Endothelial cell (in vitro differentiated cells): ENCODE results near the gene UTP11. TPM values are rescaled to one million over a fixed set of nuclear protein-coding genes. Genes with fewer than 3 reads are reported as not detected.

Experiments
- DNase-seq: peaks from one replicate; pipeline ENCODE4 v3.0.0; 2021; ENCODE audit warnings: low spot score
- H3K27ac Mint-ChIP-seq: one replicate; pipeline ENCODE4 v1.8.0; 2021; ENCODE audit warnings: mixed read lengths, inconsistent platforms; ENCODE audit not compliant: unreplicated experiment
- H3K27me3 Mint-ChIP-seq: one replicate; pipeline ENCODE4 v1.8.0; 2021; ENCODE audit warnings: mild to moderate bottlenecking, moderate library complexity, mixed read lengths, inconsistent platforms; ENCODE audit not compliant: unreplicated experiment
- H3K36me3 Mint-ChIP-seq: one replicate; pipeline ENCODE4 v1.8.0; 2021; ENCODE audit warnings: mild to moderate bottlenecking, low read depth, mixed read lengths, inconsistent platforms; ENCODE audit not compliant: unreplicated experiment
- H3K4me1 Mint-ChIP-seq: one replicate; pipeline ENCODE4 v1.8.0; 2021; ENCODE audit warnings: mild to moderate bottlenecking, mixed read lengths, inconsistent platforms; ENCODE audit not compliant: unreplicated experiment
- H3K4me3 Mint-ChIP-seq: one replicate; pipeline ENCODE4 v1.8.0; 2021; ENCODE audit warnings: mild to moderate bottlenecking, mixed read lengths, inconsistent platforms; ENCODE audit not compliant: unreplicated experiment
- H3K9me3 Mint-ChIP-seq: one replicate; pipeline ENCODE4 v1.8.0; 2021; ENCODE audit warnings: mixed read lengths, inconsistent platforms; ENCODE audit not compliant: unreplicated experiment
- total RNA-seq: library from RNA; stranded (reverse); fragmentation: NEBNext Ultra II Directional; extraction: Animal tissue kit (Norgen Biotek cat#: 25700); gene quantifications from one replicate; pipeline ENCODE4 v1.2.1, GENCODE V29; 2021; ENCODE audit not compliant: unreplicated experiment
- TF ChIP-seq, protein P1 (sequence below): fragments of 200-600 bp; sonication (generic); IDR thresholded peaks from one replicate; pipeline ENCODE4 v1.5.0; 2021; ENCODE audit warnings: antibody characterized with exemption; ENCODE audit not compliant: unreplicated experiment

Gene UTP11
- total RNA-seq, 1 donor from 2014 or later, result 44.7 TPM

DNA sequence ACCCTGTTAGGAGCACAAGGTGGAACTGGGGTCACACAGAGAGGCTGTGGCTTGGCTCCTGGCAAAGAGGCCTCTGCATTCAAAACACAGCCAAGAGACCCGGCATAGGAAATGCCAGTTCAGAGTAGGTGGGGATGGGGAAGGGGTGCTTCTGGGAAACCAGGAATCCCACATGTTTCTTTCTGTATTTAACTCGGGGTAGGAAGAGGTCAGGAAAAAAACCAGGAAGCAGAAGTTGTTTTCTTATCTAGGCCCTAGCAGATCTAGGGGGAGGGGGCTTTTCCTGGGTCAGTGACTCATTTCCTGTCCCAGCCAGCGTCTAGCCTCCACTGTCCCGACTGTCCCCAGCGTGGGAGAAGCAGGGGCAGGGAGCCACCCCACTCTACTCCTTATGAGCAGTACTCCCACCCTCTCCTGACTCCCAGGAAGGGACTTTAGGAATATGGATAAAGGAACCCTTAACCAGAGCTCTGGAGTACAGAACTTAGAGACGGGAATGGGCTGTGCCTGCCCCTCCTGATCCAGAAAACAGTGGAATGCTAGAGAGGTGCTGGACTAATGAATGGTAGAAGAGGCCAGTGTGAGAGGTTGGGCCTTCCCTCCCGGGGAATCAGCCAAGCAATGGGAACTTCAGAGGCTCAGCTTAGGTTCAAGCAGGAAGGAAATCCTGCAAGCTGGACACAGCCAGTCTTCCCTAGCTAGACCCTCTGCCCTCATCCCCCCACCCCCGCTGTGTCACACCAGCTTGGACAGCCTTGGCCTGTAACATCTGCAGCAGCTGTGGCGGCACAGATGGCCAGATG is 12.9 kb upstream of the UTP11 start:
- peaks cover 75% of the 10 kb centered on the region for H3K4me1 Mint-ChIP-seq
- peaks cover 23% of the 10 kb centered on the region for H3K27me3 Mint-ChIP-seq
- H3K4me3 Mint-ChIP-seq, result peak overlapping the region; percentile 86
- TF ChIP-seq, protein P1, sequence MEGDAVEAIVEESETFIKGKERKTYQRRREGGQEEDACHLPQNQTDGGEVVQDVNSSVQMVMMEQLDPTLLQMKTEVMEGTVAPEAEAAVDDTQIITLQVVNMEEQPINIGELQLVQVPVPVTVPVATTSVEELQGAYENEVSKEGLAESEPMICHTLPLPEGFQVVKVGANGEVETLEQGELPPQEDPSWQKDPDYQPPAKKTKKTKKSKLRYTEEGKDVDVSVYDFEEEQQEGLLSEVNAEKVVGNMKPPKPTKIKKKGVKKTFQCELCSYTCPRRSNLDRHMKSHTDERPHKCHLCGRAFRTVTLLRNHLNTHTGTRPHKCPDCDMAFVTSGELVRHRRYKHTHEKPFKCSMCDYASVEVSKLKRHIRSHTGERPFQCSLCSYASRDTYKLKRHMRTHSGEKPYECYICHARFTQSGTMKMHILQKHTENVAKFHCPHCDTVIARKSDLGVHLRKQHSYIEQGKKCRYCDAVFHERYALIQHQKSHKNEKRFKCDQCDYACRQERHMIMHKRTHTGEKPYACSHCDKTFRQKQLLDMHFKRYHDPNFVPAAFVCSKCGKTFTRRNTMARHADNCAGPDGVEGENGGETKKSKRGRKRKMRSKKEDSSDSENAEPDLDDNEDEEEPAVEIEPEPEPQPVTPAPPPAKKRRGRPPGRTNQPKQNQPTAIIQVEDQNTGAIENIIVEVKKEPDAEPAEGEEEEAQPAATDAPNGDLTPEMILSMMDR, result no peak
- DNase-seq, result peak; percentile 74
- peaks cover 44% of the 10 kb centered on the region for H3K36me3 Mint-ChIP-seq
- peak overlapping the region; percentile 100 for H3K27ac Mint-ChIP-seq
- no peaks in the 10 kb centered on the region for H3K9me3 Mint-ChIP-seq

DNA sequence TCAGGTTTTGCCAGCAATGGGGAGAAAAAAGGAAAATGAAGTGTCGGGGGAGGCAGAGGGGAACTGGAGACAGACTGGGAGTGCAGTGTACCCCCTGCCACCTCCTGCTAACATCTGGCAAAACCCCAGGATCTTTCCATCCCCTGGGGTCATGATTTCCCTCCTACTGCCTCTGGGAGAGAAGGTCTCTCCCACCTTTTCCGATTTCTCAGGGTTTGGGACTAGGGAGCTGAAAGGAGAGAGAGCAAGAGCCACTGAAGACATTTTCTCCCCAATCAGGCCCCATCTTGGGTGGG is 12.4 kb upstream of the UTP11 start:
- peaks cover 73% of the 10 kb centered on the region for H3K4me1 Mint-ChIP-seq

DNA sequence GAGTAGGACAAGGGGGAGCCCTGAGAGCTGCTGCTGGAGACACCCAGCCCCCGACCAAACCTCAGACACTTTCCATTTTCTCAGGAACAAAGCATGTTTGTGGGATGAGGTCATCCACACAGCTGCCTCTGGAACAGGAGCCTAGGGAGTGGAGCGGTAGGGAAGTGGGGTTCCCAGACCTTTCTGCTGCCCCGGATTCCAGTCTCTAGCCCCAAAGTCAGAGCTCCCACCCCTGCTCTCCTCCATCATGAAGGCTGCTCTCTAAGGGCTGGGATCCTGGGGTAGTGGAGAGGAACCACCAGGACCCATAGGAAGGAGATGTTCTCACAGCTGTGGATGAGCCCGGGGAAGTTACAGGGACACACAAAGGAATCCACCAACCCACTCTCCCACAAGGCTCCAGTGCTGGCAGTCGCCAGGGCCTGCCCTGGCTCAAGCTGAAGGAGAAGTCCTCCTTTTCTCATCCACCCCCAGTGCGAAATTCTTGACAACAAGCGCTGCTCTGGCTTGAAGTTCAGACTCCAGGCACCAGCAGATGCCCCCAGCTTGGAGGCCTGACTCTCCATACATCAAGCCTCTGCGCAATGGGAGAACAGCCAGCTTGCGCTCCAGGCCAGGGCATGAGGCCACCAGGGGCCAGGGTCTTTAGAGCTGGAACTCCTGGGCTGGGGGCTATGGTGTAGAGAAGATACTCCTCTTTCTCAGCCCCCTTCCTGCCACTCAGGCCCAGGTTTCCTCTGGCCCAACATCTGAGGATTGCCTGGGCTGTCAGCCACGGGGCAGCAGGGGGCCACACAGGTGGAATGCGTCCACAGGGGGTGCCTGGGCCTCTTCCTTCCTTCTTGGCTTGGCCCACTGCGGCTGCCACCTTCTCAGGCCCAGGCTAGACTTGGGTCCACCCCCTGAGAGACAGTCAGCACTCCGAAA is 11.7 kb upstream of the UTP11 start:
- no peaks in the 10 kb centered on the region for H3K9me3 Mint-ChIP-seq
- H3K27me3 Mint-ChIP-seq, result peaks cover 19% of the 10 kb centered on the region
- H3K36me3 Mint-ChIP-seq, result peaks cover 36% of the 10 kb centered on the region
- H3K4me1 Mint-ChIP-seq, result peaks cover 71% of the 10 kb centered on the region
- DNase-seq, result peak; percentile 51
- TF ChIP-seq, protein P1, result no peak
- peak overlapping the region; percentile 100 for H3K27ac Mint-ChIP-seq
- H3K4me3 Mint-ChIP-seq, result peak overlapping the region; percentile 86

More for the DNA sequence above, 12.4 kb upstream of the UTP11 start:
- no peak for DNase-seq
- Mint-ChIP-seq H3K27me3 (peaks cover 19% of the 10 kb centered on the region), H3K4me3 (peak overlapping the region; percentile 86), H3K27ac (peak overlapping the region; percentile 100), H3K9me3 (no peaks in the 10 kb centered on the region), H3K36me3 (peaks cover 40% of the 10 kb centered on the region)
- TF ChIP-seq, protein P1, result no peak

DNA sequence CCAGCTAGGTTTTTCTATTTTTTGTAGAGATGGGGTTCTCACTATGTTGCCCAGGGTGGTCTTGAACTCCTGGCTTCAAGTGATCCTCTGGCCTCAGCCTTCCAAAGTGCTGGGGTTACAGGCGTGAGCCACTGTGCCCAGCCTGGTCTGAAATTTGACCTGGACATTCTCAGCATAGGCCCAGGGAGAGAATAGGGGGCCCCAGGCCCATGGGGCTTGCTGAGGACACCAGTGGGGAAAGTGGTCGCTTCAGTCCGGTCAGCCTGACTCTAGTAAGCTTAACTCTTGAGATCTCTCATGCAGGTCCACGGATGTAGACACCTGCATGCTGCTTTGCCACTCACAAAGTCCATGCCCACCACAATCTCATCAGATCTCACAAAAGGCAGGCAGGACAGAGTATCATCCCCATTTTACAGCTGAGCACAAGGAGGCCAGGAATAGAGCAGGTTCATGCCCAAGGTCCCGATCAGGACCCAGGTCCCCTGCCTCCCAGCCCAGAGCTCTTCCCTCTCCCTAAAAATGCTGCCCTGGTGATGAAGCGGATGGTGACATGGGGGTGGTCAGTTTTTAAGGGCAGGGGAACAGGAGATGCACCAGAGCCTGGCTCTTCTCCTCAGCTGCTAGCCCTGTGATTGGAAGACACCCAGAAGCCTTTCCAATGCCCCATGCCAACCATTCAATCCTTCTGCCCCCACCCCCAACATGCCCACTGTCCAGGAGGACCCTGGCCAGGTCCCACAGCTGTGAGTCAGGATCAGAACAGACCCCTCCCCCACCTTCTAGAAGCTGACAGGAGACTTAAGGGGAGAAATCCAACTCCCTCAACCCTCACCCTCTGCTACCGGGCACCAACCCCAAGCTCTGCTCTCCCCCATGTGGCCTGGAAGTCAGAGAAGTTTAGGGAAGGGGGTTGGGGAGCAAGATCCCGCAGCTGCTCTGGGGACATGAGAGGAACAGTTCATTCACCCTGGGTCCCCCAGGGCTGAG is 9.0 kb upstream of the UTP11 start:
- TF ChIP-seq, protein P1, result no peak
- DNase-seq, result no peak
- no peaks in the 10 kb centered on the region for H3K9me3 Mint-ChIP-seq
- H3K4me3 Mint-ChIP-seq, result peak overlapping the region; percentile 99
- peaks cover 12% of the 10 kb centered on the region for H3K27me3 Mint-ChIP-seq
- peaks cover 17% of the 10 kb centered on the region for H3K36me3 Mint-ChIP-seq
- peak overlapping the region; percentile 80 for H3K27ac Mint-ChIP-seq
- peaks cover 57% of the 10 kb centered on the region for H3K4me1 Mint-ChIP-seq
